Renal cortical epithelial cell (primary cell): ENCODE data around the gene COQ10A. TPM values are rescaled to one million over a fixed set of nuclear protein-coding genes. Genes with fewer than 3 reads are reported as not detected.

Experiments used
- DNase-seq: peaks from one replicate; pipeline ENCODE4 v3.0.0-alpha.2; 2011; ENCODE audit warnings: low read depth
- total RNA-seq: library from RNA; depleted of rRNA; stranded (reverse); fragments of >200 nt; gene quantifications from 2 replicates; pipeline ENCODE4 v1.2.3, GENCODE V29; 2014

The COQ10A gene
- total RNA-seq, 1 donor from 2014 or later: 11.2 TPM

GRCh38 chr12:56315622-56316473 lies 49.1 kb downstream of the COQ10A start, which contains the start of gene CNPY2:
Gene CNPY2 (minus strand): TSS chr12:56315988. CDS start chr12:56315217, 771 bp downstream.
- DNase-seq: peak; percentile 97

DNA sequence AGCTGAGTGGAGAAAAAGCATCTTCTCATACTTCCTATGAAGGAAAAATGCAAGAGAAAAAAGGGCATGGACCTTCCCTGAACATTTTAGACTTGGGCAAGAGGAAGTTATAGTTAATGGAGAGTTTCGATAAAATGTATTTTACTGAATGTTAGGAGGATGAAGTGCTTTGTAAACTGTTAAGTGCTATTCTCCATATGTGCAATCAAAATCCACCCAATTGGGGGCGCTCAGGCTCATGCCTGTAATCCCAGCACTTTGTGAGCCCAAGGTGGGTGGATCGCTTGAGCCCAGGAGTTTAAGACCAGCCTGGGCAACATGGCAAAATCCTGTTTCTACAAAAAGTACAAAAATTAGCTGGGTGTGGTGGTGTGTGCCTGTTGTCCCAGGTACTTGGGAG lies 50.9 kb downstream of the COQ10A start:
- no peak for DNase-seq

Other genes with a start within 250 kb of the COQ10A start
- gene IKZF4, start 245.9 kb upstream of the COQ10A start, total RNA-seq: 1.9 and 3.7 TPM in 2 replicates
- gene RPS26, start 225.0 kb upstream of the COQ10A start, total RNA-seq: 119 and 710 TPM in 2 replicates
- gene ERBB3, start 186.8 kb upstream of the COQ10A start, total RNA-seq: 5.1 and 19.4 TPM in 2 replicates
- gene PA2G4, start 162.4 kb upstream of the COQ10A start, total RNA-seq: 148 and 159 TPM in 2 replicates
- gene RPL41, start 150.3 kb upstream of the COQ10A start, total RNA-seq: 1,963 and 2,452 TPM in 2 replicates
- 3.6 and 3.7 TPM in 2 replicates for gene ZC3H10, start 148.7 kb upstream of the COQ10A start, total RNA-seq
- 347 and 558 TPM in 2 replicates for gene ESYT1, start 138.7 kb upstream of the COQ10A start, total RNA-seq
- gene MYL6B, start 114.4 kb upstream of the COQ10A start, total RNA-seq: 57.8 and 70.2 TPM in 2 replicates
- gene MYL6, start 108.6 kb upstream of the COQ10A start, total RNA-seq: 2,255 and 3,927 TPM in 2 replicates
- gene SMARCC2, start 77.5 kb upstream of the COQ10A start, total RNA-seq: 17.4 and 61.2 TPM in 2 replicates
- 84.4 and 140 TPM in 2 replicates for gene RNF41, start 45.0 kb upstream of the COQ10A start, total RNA-seq
- 17.8 and 20.8 TPM in 2 replicates for gene NABP2, start 42.6 kb upstream of the COQ10A start, total RNA-seq
- 0.20 TPM in 1 of 2 replicates, not detected in the other for gene SLC39A5, start 36.9 kb upstream of the COQ10A start, total RNA-seq
- 27.8 and 76.4 TPM in 2 replicates for gene ANKRD52, start 8.6 kb upstream of the COQ10A start, total RNA-seq
- 141 and 259 TPM in 2 replicates for gene CS, start 33.4 kb downstream of the COQ10A start, total RNA-seq
- 91.2 and 137 TPM in 2 replicates for gene CNPY2, start 49.0 kb downstream of the COQ10A start, total RNA-seq
- gene PAN2, start 67.1 kb downstream of the COQ10A start, total RNA-seq: 5.6 and 22.7 TPM in 2 replicates
- 1.7 and 25.2 TPM in 2 replicates for gene IL23A, start 71.9 kb downstream of the COQ10A start, total RNA-seq
- 141 and 200 TPM in 2 replicates for gene STAT2, start 93.2 kb downstream of the COQ10A start, total RNA-seq
- not detected in 2 replicates for gene APOF, start 95.9 kb downstream of the COQ10A start, total RNA-seq
- gene TIMELESS, start 182.5 kb downstream of the COQ10A start, total RNA-seq: 5.2 and 8.7 TPM in 2 replicates
- gene MIP, start 187.7 kb downstream of the COQ10A start, total RNA-seq: 0.15 TPM in 1 of 2 replicates, not detected in the other
- gene SPRYD4, start 201.6 kb downstream of the COQ10A start, total RNA-seq: 1.0 and 1.5 TPM in 2 replicates
- 1.4 and 1.6 TPM in 2 replicates for gene GLS2, start 221.2 kb downstream of the COQ10A start, total RNA-seq